Skeletal muscle satellite cell (primary cell): ENCODE data around the gene RRP36.

ENCODE experiments used
- H3K27me3 ChIP-seq: 2 replicates; pipeline ENCODE4 v1.7.0; 2013; ENCODE audit warnings: low read length; ENCODE audit not compliant: control insufficient read depth, insufficient read depth
- H3K36me3 ChIP-seq: 2 replicates; pipeline ENCODE4 v1.7.0; 2013; ENCODE audit warnings: mild to moderate bottlenecking, control low read depth, low read length; ENCODE audit not compliant: insufficient read depth
- H3K4me1 ChIP-seq: 2 replicates; pipeline ENCODE4 v1.7.0; 2013; ENCODE audit warnings: low read length; ENCODE audit not compliant: control insufficient read depth, insufficient read depth
- H3K4me2 ChIP-seq: 2 replicates; pipeline ENCODE4 v1.7.0; 2013; ENCODE audit warnings: mild to moderate bottlenecking, low read length
- H3K4me3 ChIP-seq: 2 replicates; pipeline ENCODE4 v1.7.0; 2013; ENCODE audit warnings: low read length
- H3K9ac ChIP-seq: 2 replicates; pipeline ENCODE4 v1.7.0; 2013; ENCODE audit warnings: mild to moderate bottlenecking, low read depth, low read length, moderate library complexity
- H3K9me3 ChIP-seq: replicated peaks from 2 replicates; pipeline ENCODE4 v1.7.0; 2013; ENCODE audit warnings: mild to moderate bottlenecking, control low read depth, low read length

RRP36 gene

DNA sequence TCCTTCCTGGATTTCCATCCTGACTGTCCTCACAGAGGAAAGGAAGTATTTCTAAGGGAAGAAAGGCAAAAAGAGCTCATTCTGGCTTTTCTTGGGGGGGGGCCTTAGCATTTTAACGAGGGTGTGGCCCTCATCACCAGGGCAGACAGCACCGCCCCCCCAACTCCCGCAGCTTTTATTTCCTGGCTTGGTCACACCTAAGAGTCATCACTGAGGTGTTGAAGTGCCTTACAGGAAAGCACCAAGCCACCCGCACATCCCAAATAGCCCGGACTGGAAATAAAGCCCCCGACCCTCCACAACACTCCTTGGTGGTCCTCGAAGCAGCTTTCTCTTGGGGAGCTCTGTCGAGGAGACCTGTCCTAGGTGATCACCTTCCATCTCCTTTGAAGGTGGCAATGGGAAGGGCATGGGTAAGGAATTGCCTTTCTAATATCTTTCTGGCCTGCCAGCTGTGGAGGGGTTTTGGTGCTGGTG is 55.9 kb downstream of the RRP36 start:
- peak overlapping the region; percentile 98 for H3K4me3 ChIP-seq
- H3K36me3 ChIP-seq = peaks cover 3% of the 10 kb centered on the region
- peak overlapping the region; percentile 96 for H3K4me2 ChIP-seq
- peak overlapping the region; percentile 96 for H3K9ac ChIP-seq
- H3K9me3 ChIP-seq = no peaks in the 10 kb centered on the region
- H3K4me1 ChIP-seq = peaks cover 23% of the 10 kb centered on the region
- no peaks in the 10 kb centered on the region for H3K27me3 ChIP-seq

DNA sequence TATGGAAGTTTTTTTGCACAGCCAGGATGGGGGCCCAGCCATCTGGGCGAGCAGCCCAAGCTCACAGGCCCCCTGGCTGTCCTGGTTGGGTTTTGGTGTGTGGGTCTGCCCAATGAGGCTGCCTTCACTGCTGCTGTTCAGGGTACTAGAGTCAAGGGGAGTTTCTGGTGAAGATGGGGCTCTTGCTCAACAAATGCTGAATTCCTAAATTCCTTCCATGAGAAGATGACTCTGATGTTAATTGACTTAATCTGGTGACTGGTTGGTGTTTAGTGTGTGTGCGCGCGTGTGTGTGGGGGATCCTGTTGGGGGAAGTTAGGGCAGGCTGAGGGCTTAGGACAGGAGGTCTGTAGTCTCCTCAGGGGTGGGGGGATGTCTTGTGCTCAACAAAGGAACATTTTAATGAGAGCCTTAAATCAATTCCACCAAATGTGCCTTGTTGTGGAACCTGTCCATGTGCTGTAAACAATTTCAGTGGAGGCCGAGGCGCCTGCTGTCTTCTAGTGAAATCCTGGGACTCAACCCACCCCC is 56.6 kb downstream of the RRP36 start:
- Histone ChIP-seq H3K9me3 (no peaks in the 10 kb centered on the region), H3K4me2 (peak overlapping the region; percentile 96), H3K27me3 (no peaks in the 10 kb centered on the region), H3K9ac (peak overlapping the region; percentile 96), H3K4me3 (peak overlapping the region; percentile 98), H3K36me3 (no peaks in the 10 kb centered on the region), H3K4me1 (peaks cover 23% of the 10 kb centered on the region)

DNA sequence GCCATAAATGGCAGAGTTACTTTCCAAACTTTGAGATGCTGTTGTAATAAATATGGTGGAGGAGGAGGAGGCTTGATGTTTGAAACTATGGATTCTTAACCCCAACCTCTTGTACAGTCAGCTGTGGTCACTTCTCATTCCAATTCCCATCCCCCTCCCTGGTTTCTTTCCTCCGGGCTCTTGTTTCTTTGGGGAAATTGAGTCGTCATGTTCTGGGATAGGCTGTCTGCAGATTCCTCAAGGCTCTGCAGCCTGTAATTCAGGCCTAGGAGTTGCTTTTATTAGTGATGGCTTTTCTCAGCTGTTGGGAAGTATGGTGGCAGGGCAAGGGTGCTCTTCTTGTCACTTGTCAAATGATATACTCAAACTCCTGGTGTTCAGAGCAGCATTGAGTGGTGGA is 57.3 kb downstream of the RRP36 start:
- no peaks in the 10 kb centered on the region for H3K27me3 ChIP-seq
- H3K9ac ChIP-seq = no peak overlapping the region
- no peak overlapping the region for H3K4me3 ChIP-seq

More for the DNA sequence above, 57.3 kb downstream of the RRP36 start:
- H3K4me2 ChIP-seq = no peak overlapping the region
- H3K4me1 ChIP-seq = peaks cover 23% of the 10 kb centered on the region
- no peaks in the 10 kb centered on the region for H3K36me3 ChIP-seq
- H3K9me3 ChIP-seq = no peaks in the 10 kb centered on the region
